H1 (cell line): ENCODE measurements around the gene UNC5B. TPM values are rescaled to one million over a fixed set of nuclear protein-coding genes. Genes with fewer than 3 reads are reported as not detected.

ENCODE experiments used
- CTCF ChIA-PET: fragments of 300-600 bp; sonication (Branson Sonifier 250); formaldehyde crosslinking; loops from one replicate; lab custom pipeline; 2021; ENCODE audit not compliant: partially characterized antibody; lab: Charles Lee
- POLR2A ChIA-PET: fragments of 300-600 bp; sonication (Branson Sonifier 250); formaldehyde crosslinking; loops from one replicate; lab custom pipeline; 2021; ENCODE audit warnings: inconsistent platforms; ENCODE audit not compliant: partially characterized antibody; lab: Charles Lee
- DNase-seq, 2 experiments: peaks; one replicate each; pipeline versions ENCODE4 v3.0.0 to v3.0.0-alpha.2; 2010 to 2022; ENCODE audit warnings: low spot score in 2 of 2, low read depth in 1 of 2, mixed read lengths in 1 of 2
- FAIRE-seq: peaks from 2 replicates; lab custom pipeline; 2011; peaks lifted over from hg19 to GRCh38; lab: Jason Lieb, UNC
- H2AFZ ChIP-seq: 2 replicates; pipeline ENCODE4 v1.8.1; 2012; ENCODE audit warnings: low read length, inconsistent platforms
- H2AK5ac ChIP-seq: 2 replicates; pipeline ENCODE4 v1.6.1; 2013; ENCODE audit warnings: low read depth, low read length
- H2BK120ac ChIP-seq: replicated peaks from 2 replicates; pipeline ENCODE3; 2013; ENCODE audit warnings: low read depth, low read length, inconsistent platforms
- H2BK12ac ChIP-seq: 2 replicates; pipeline ENCODE4 v1.6.1; 2013; ENCODE audit warnings: low read depth, low read length
- H2BK15ac ChIP-seq: 2 replicates; pipeline ENCODE4 v1.6.1; 2013; ENCODE audit warnings: low read length
- H2BK20ac ChIP-seq: 2 replicates; pipeline ENCODE4 v1.6.1; 2013; ENCODE audit warnings: low read length
- H2BK5ac ChIP-seq: 2 replicates; pipeline ENCODE4 v1.6.1; 2013; ENCODE audit warnings: low read depth, low read length
- H3K14ac ChIP-seq: 2 replicates; pipeline ENCODE4 v1.6.1; 2013; ENCODE audit warnings: inconsistent platforms; ENCODE audit not compliant: insufficient read length
- H3K18ac ChIP-seq: 2 replicates; pipeline ENCODE4 v1.6.1; 2013; ENCODE audit warnings: low read length; ENCODE audit errors: extremely low read depth
- H3K23ac ChIP-seq: 2 replicates; pipeline ENCODE4 v1.6.1; 2013; ENCODE audit warnings: inconsistent platforms; ENCODE audit not compliant: insufficient read length
- H3K23me2 ChIP-seq: 2 replicates; pipeline ENCODE4 v1.6.1; 2013; ENCODE audit warnings: low read depth, low read length
- H3K27ac ChIP-seq: 2 replicates; pipeline ENCODE4 v1.6.1; 2011; ENCODE audit warnings: low read depth, low read length, inconsistent platforms
- H3K27me3 ChIP-seq, 4 experiments: replicated peaks in 1 of 4; 1 replicate in 1 of 4; 2 replicates in 3 of 4; pipeline versions ENCODE4 v1.6.1 to v1.8.1; 2011 to 2013; ENCODE audit warnings: low read length in 3 of 4, mild to moderate bottlenecking in 3 of 4, inconsistent platforms in 2 of 4, mixed read lengths in 2 of 4, moderate library complexity in 1 of 4; ENCODE audit not compliant: control insufficient read depth in 3 of 4, insufficient read depth in 3 of 4; ENCODE audit errors: extremely low read depth in 1 of 4
- H3K36me3 ChIP-seq, 4 experiments: 2 replicates each; pipeline versions ENCODE4 v1.6.1 to v1.8.1; 2011 to 2013; ENCODE audit warnings: mild to moderate bottlenecking in 4 of 4, low read length in 3 of 4, moderate library complexity in 2 of 4, control low read depth in 1 of 4, inconsistent platforms in 1 of 4; ENCODE audit not compliant: insufficient read depth in 4 of 4, control insufficient read depth in 2 of 4
- H3K4ac ChIP-seq: replicated peaks from 2 replicates; pipeline ENCODE3; 2013; ENCODE audit warnings: low read length, low read depth, mixed read lengths, inconsistent platforms; ENCODE audit not compliant: insufficient read length
- H3K4me1 ChIP-seq, 4 experiments: replicated peaks in 1 of 4; 1 replicate in 1 of 4; 2 replicates in 3 of 4; pipeline versions ENCODE4 v1.6.1 to v1.8.1; 2011 to 2013; ENCODE audit warnings: low read length in 3 of 4, inconsistent platforms in 2 of 4, mixed read lengths in 1 of 4; ENCODE audit not compliant: insufficient read depth in 4 of 4, control insufficient read depth in 3 of 4
- H3K4me2 ChIP-seq, 2 experiments: 2 replicates each; pipeline versions ENCODE4 v1.6.1 to v1.8.1; 2011 to 2013; ENCODE audit warnings: low read depth in 2 of 2, low read length in 2 of 2, control low read depth in 1 of 2, inconsistent platforms in 1 of 2, mild to moderate bottlenecking in 1 of 2; ENCODE audit not compliant: insufficient read depth in 1 of 2
- H3K4me3 ChIP-seq, 4 experiments: fragments of 200-600, 300-600 bp in 1 of 4; sonication (generic), shearing (Covaris generic), sonication (Bioruptor Twin) in 1 of 4; 2 replicates each; pipeline versions ENCODE4 v1.5.1 to v1.8.1; 2011 to 2016; ENCODE audit warnings: low read length in 4 of 4, low read depth in 3 of 4, control low read depth in 2 of 4, inconsistent platforms in 2 of 4, mild to moderate bottlenecking in 2 of 4, mixed read lengths in 1 of 4, moderate library complexity in 1 of 4; ENCODE audit not compliant: insufficient read depth in 2 of 4; ENCODE audit errors: extremely low read depth in 1 of 4
- H3K56ac ChIP-seq: replicated peaks from 2 replicates; pipeline ENCODE3; 2013; ENCODE audit warnings: low read depth, mild to moderate bottlenecking, mixed read lengths, low read length, inconsistent platforms; ENCODE audit not compliant: insufficient read length
- H3K79me1 ChIP-seq: 2 replicates; pipeline ENCODE4 v1.6.1; 2013; ENCODE audit warnings: low read depth, low read length, control low read depth
- H3K79me2 ChIP-seq, 2 experiments: 2 replicates each; pipeline versions ENCODE4 v1.6.1 to v1.8.1; 2012 to 2013; ENCODE audit warnings: low read length in 2 of 2, mild to moderate bottlenecking in 2 of 2, inconsistent platforms in 1 of 2; ENCODE audit not compliant: insufficient read depth in 2 of 2, control insufficient read depth in 1 of 2
- H3K9ac ChIP-seq, 4 experiments: replicated peaks in 1 of 4; 1 replicate in 1 of 4; 2 replicates in 3 of 4; pipeline versions ENCODE4 v1.6.1 to v1.8.1; 2011 to 2013; ENCODE audit warnings: low read depth in 3 of 4, low read length in 3 of 4, control low read depth in 2 of 4, mild to moderate bottlenecking in 2 of 4, moderate library complexity in 2 of 4, inconsistent platforms in 1 of 4; ENCODE audit errors: extremely low read depth in 1 of 4
- H3K9me3 ChIP-seq, 2 experiments: 2 replicates each; pipeline versions ENCODE4 v1.6.1 to v1.8.1; 2012 to 2013; ENCODE audit warnings: mild to moderate bottlenecking in 2 of 2, moderate library complexity in 2 of 2, control low read depth in 1 of 2, inconsistent platforms in 1 of 2, low read depth in 1 of 2, low read length in 1 of 2, mixed read lengths in 1 of 2; ENCODE audit not compliant: insufficient read depth in 2 of 2
- H4K20me1 ChIP-seq, 2 experiments: replicated peaks in 1 of 2; 2 replicates each; pipeline versions ENCODE3 to v1.8.1; 2011 to 2013; ENCODE audit warnings: inconsistent platforms in 2 of 2, low read length in 2 of 2, mild to moderate bottlenecking in 1 of 2; ENCODE audit not compliant: insufficient read depth in 2 of 2, control insufficient read depth in 1 of 2
- H4K5ac ChIP-seq: 2 replicates; pipeline ENCODE4 v1.6.1; 2013; ENCODE audit warnings: low read length, low read depth, mixed read lengths, inconsistent platforms; ENCODE audit not compliant: insufficient read length
- H4K8ac ChIP-seq: 2 replicates; pipeline ENCODE4 v1.8.0; 2013; ENCODE audit warnings: mild to moderate bottlenecking, moderate library complexity, low read length, inconsistent platforms; ENCODE audit not compliant: insufficient read depth; ENCODE audit errors: extremely low read depth
- H4K91ac ChIP-seq: replicated peaks from 2 replicates; pipeline ENCODE3; 2013; ENCODE audit warnings: low read length, mixed read lengths, inconsistent platforms; ENCODE audit not compliant: insufficient read length
- CBX5 ChIP-seq: fragments of 300-800, 300-1000 bp; sonication (generic); IDR thresholded peaks from 2 replicates; pipeline ENCODE4 v1.7.1; 2016; ENCODE audit warnings: antibody characterized with exemption, low read length, low read depth
- EGR1 ChIP-seq: IDR thresholded peaks from 2 replicates; pipeline ENCODE4 v1.6.1; 2011; ENCODE audit warnings: low read depth, low read length, borderline replicate concordance
- RNF2 ChIP-seq: fragments of 200-900, 300-1000 bp; sonication (generic); IDR thresholded peaks from 2 replicates; pipeline ENCODE4 v1.7.1; 2016; ENCODE audit warnings: borderline replicate concordance, low read depth, mild to moderate bottlenecking, antibody characterized with exemption, low read length; ENCODE audit not compliant: poor library complexity, severe bottlenecking; ENCODE audit errors: missing control alignments
- WGBS, 2 experiments: shearing (Covaris generic) in 1 of 2; methylation state at CpG; one replicate each; pipeline versions ENCODE4 v1.1.6 to v1.1.7; 2013 to 2015; ENCODE audit warnings: low lambda C conversion rate in 2 of 2, mixed read lengths in 2 of 2, inconsistent platforms in 1 of 2, low coverage in 1 of 2, missing lambda C conversion rate in 1 of 2; ENCODE audit not compliant: insufficient replicate concordance in 2 of 2, insufficient coverage in 1 of 2, insufficient read length in 1 of 2; ENCODE audit errors: extremely low coverage in 1 of 2, missing lambda C conversion rate in 1 of 2; 5-methylcytosine and 5-hydroxymethylcytosine counted together
- polyA plus RNA-seq, 7 experiments: library from polyadenylated mRNA; depleted of rRNA in 3 of 7; stranded (reverse) in 5 of 7; unstranded in 2 of 7; fragments of >200 nt in 5 of 7; fragments of 200-250 nt in 2 of 7; gene quantifications; 1 replicate in 5 of 7; 2 replicates in 1 of 7; 4 replicates in 1 of 7; pipeline versions ENCODE4 v1.2.1 to v1.2.3, GENCODE V29; 2011 to 2013; ENCODE audit warnings: missing spikeins in 2 of 7, mixed read lengths in 2 of 7
- total RNA-seq: library from RNA; stranded (reverse); fragmentation: NEBNext Ultra II Directional; extraction: Animal tissue kit (Norgen Biotek cat#: 25700); gene quantifications from 2 replicates; pipeline ENCODE4 v1.2.1, GENCODE V29; 2021

UNC5B gene
- total and polyA plus RNA-seq, 2 of the 8 experiments (the other 6 are each of a cell fraction or from before 2014, with no cell fraction given), result 27.9 to 31.8 TPM

DNA sequence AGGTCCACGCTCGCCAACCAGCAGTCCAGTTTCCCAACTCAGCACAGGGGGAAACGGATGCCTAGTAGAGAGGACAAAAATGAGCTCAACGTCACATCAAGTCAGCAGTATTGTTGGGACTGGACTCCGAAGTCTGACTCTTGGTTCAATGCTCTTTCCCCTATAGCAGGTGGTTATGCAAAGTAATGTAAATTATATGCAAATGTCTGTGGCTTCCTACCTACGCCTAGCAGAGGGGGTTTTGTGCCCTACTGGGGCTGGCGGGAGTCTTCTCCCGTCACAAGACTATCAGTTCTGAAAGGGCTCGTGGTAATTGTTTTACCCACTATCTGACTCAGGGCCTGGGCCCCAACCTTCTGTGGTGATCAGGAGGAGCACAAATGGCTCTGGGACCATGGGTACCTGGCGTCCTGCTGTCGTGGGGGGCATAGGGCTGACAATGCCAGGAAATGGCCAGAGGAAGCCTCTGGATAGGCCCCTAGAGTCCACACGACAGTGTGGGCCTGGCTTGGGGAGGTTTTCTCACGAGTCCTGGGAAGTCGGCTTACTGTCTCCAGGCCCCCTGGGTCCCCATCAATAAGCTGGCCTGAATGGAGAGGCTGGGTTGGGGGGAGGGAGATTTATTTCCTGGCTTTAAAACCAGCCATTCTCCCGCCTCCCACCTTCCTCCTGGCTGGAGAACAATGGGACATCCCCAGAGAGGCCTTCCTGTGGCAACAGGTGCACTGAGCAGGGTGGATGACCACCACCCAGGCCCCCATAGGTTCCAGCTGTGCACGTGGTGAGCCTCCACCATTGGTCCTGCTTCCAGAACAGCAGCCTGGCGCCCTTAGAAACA, 41.8 kb downstream of the UNC5B start:
- no peak for DNase-seq
- Histone ChIP-seq H2BK12ac (peak overlapping the region; percentile 39; the same call in 1 of the 2 replicates), H2BK20ac (peak overlapping the region; percentile 61; the same call in 1 of the 2 replicates), H2BK15ac (peak overlapping the region; percentile 72; the same call in 1 of the 2 replicates), H3K27ac (no peak overlapping the region)
- POLR2A ChIA-PET, result interaction anchor here (0.7 to 2.0 kb wide), 4 partner anchors 11 to 32 kb away, joined by 3 to 7 read pairs (median 4); no protein-coding TSS in a partner anchor
- no peak for TF ChIP-seq EGR1
- TF ChIP-seq CBX5, result no peak
- no peak for TF ChIP-seq RNF2
- TF ChIP-seq, all 59 proteins: peak for 0
- H3K23me2 ChIP-seq, result no peaks in the 10 kb centered on the region
- no peak overlapping the region for H2BK120ac ChIP-seq
- H3K9me3 ChIP-seq, result no peaks in the 10 kb centered on the region
- FAIRE-seq, result peak; percentile 24
- peaks cover 6% of the 10 kb centered on the region for H3K79me1 ChIP-seq
- H3K4me3 ChIP-seq, result peak overlapping the region in 2 of 4 experiments; percentile 10 to 20; a peak in 3 of 8 replicates
- 64% methylated on average over 17 of the region's 17 CpGs; no CpG with 5 or more reads in 1 of the 2 experiments for WGBS, 2 experiments
- H3K23ac ChIP-seq, result no peak overlapping the region
- peaks cover 0 to 3% of the 10 kb centered on the region in 2 experiments; a peak in 1 of 4 replicates for H3K79me2 ChIP-seq
- no peak overlapping the region for H3K18ac ChIP-seq
- H4K5ac ChIP-seq, result no peak overlapping the region
- 0 out of 2 replicates have a peak overlapping the region, but pooled peaks have one; percentile 4 for H4K8ac ChIP-seq
- H2AFZ ChIP-seq, result no peak overlapping the region
- no peak overlapping the region; the same call in 1 of the 2 replicates for H2BK5ac ChIP-seq
- CTCF ChIA-PET, result interaction anchor here (0.7 to 5.8 kb wide), 9 partner anchors 12 to 323 kb away, joined by 3 to 37 read pairs (median 5); no protein-coding TSS in a partner anchor
- H4K91ac ChIP-seq, result peak overlapping the region; percentile 29
- no peak overlapping the region for H3K56ac ChIP-seq
- H4K20me1 ChIP-seq, result peaks cover 0 to 4% of the 10 kb centered on the region in 2 experiments
- H3K9ac ChIP-seq, result no peak overlapping the region
- peak overlapping the region; percentile 75; the same call in 1 of the 2 replicates for H2AK5ac ChIP-seq
- peak overlapping the region; percentile 65 for H3K4ac ChIP-seq
- H3K4me2 ChIP-seq, result 0 out of 4 replicates have a peak overlapping the region, but pooled peaks have one; percentile 29 to 31
- no peak overlapping the region for H3K14ac ChIP-seq
- H3K36me3 ChIP-seq, result no peaks in the 10 kb centered on the region
- peaks cover 13 to 25% (median 19%) of the 10 kb centered on the region in 4 experiments for H3K4me1 ChIP-seq
- H3K27me3 ChIP-seq, result no peaks in the 10 kb centered on the region
